GM19455 (cell line): ENCODE results near the gene HEBP2.
A peak's percentile ranks its signal among the peaks of the same experiment; 100 is the strongest.

Experiments
- ATAC-seq: cut with Tn5 transposase; IDR thresholded peaks from one replicate; pipeline ENCODE4 v1.9.1; 2021; ENCODE audit not compliant: unreplicated experiment

The HEBP2 gene

GRCh38 chr6:138451043-138451442 is 47.0 kb downstream of the HEBP2 start:
- no peak for ATAC-seq

- no peak for ATAC-seq
Measured at GRCh38 chr6:138454981-138455706, 51.1 kb downstream of the HEBP2 start.

GRCh38 chr6:138455746-138456400 is 51.9 kb downstream of the HEBP2 start:
- ATAC-seq = peak; percentile 70

GRCh38 chr6:138456401-138456790 is 52.4 kb downstream of the HEBP2 start:
- no peak for ATAC-seq

GRCh38 chr6:138461647-138462046 is 57.6 kb downstream of the HEBP2 start:
- ATAC-seq = no peak

GRCh38 chr6:138464085-138464484 is 60.1 kb downstream of the HEBP2 start:
- no peak for ATAC-seq

GRCh38 chr6:138465007-138465645 is 61.1 kb downstream of the HEBP2 start:
- no peak for ATAC-seq

- ATAC-seq = no peak
Measured at GRCh38 chr6:138467901-138468300, 63.9 kb downstream of the HEBP2 start.

GRCh38 chr6:138468320-138469015 is 64.4 kb downstream of the HEBP2 start:
- ATAC-seq = no peak
